SK-N-DZ (cell line): ENCODE measurements around the gene RNF133.
"Not testable (repeated sequence)": the region's sequence is repeated elsewhere in the genome, so short reads cannot be mapped to it uniquely, and the experiment has no call there.

Source experiments
- DNase-seq: peaks from one replicate; pipeline ENCODE4 v3.0.0-alpha.2; 2015; ENCODE audit warnings: low spot score

RNF133 gene

GRCh38 chr7:122691569-122692235 is 7.2 kb downstream of the RNF133 start:
- no peak for DNase-seq

- DNase-seq, result no peak
These were observed 9.4 kb downstream of the RNF133 start for GRCh38 chr7:122689346-122690109.

GRCh38 chr7:122688400-122688998 is 10.4 kb downstream of the RNF133 start:
- DNase-seq, result no peak

GRCh38 chr7:122686360-122686878 is 12.5 kb downstream of the RNF133 start:
- no peak for DNase-seq

- DNase-seq, result no peak
These were observed 14.4 kb downstream of the RNF133 start for GRCh38 chr7:122684504-122684903.

- no peak for DNase-seq
These were observed 15.9 kb downstream of the RNF133 start for GRCh38 chr7:122682815-122683550.

- not testable (repeated sequence) for DNase-seq
These were observed 17.7 kb downstream of the RNF133 start for GRCh38 chr7:122681186-122681585.

- no peak for DNase-seq
These were observed 19.1 kb downstream of the RNF133 start for GRCh38 chr7:122679813-122680212.

GRCh38 chr7:122679269-122679709 is 19.6 kb downstream of the RNF133 start:
- not testable (repeated sequence) for DNase-seq

- no peak for DNase-seq
These were observed 21.8 kb downstream of the RNF133 start for GRCh38 chr7:122677149-122677548.

- DNase-seq, result no peak
These were observed 22.5 kb downstream of the RNF133 start for GRCh38 chr7:122676466-122676865.

- no peak for DNase-seq
These were observed 23.3 kb downstream of the RNF133 start for GRCh38 chr7:122675621-122676020.

GRCh38 chr7:122675011-122675410 is 23.9 kb downstream of the RNF133 start:
- no peak for DNase-seq

- DNase-seq, result no peak
These were observed 24.4 kb downstream of the RNF133 start for GRCh38 chr7:122674502-122674901.

GRCh38 chr7:122673951-122674350 is 25.0 kb downstream of the RNF133 start:
- no peak for DNase-seq

GRCh38 chr7:122672536-122672935 is 26.4 kb downstream of the RNF133 start:
- no peak for DNase-seq

- no peak for DNase-seq
These were observed 35.2 kb downstream of the RNF133 start for GRCh38 chr7:122663733-122664132.

GRCh38 chr7:122658856-122659255 is 40.1 kb downstream of the RNF133 start:
- DNase-seq, result no peak

- no peak for DNase-seq
These were observed 45.2 kb downstream of the RNF133 start for GRCh38 chr7:122653685-122654084.

- DNase-seq, result no peak
These were observed 46.0 kb downstream of the RNF133 start for GRCh38 chr7:122652876-122653275.

GRCh38 chr7:122651451-122651850 is 47.5 kb downstream of the RNF133 start:
- DNase-seq, result no peak
